NB4 (cell line): Measurements from ENCODE around the gene PLA2G2C.
"Not testable (repeated sequence)": the region's sequence is repeated elsewhere in the genome, so short reads cannot be mapped to it uniquely, and the experiment has no call there.

Experiments used
- DNase-seq: peaks from one replicate; pipeline ENCODE4 v3.0.0; 2010; ENCODE audit warnings: low read depth
- H3K4me3 ChIP-seq: one replicate; pipeline ENCODE4 v1.5.1; 2011; ENCODE audit warnings: mild to moderate bottlenecking, low read depth, low read length, moderate library complexity
- MYC ChIP-seq: IDR thresholded peaks from 2 replicates; pipeline ENCODE4 v1.6.1; 2011; ENCODE audit warnings: low read depth, low read length
- POLR2A ChIP-seq: IDR thresholded peaks from 2 replicates; pipeline ENCODE4 v1.6.1; 2011; ENCODE audit warnings: mild to moderate bottlenecking; ENCODE audit not compliant: insufficient read length; ENCODE audit errors: extremely low read depth
- TF ChIP-seq, protein P1 (sequence below): IDR thresholded peaks from 2 replicates; pipeline ENCODE4 v1.6.1; 2011; ENCODE audit warnings: low read depth, low read length
- TF ChIP-seq, protein P2 (sequence below): IDR thresholded peaks from one replicate; pipeline ENCODE4 v1.5.1; 2012; ENCODE audit warnings: low read depth, low read length

PLA2G2C gene, protein sequence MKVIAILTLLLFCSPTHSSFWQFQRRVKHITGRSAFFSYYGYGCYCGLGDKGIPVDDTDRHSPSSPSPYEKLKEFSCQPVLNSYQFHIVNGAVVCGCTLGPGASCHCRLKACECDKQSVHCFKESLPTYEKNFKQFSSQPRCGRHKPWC

GRCh38 chr1:20185834-20186782 lies at the start of gene PLA2G2C, which contains the start of gene UBXN10:
TSS of gene PLA2G2C (minus strand) at chr1:20186518. CDS start at chr1:20177363, 9,155 bp downstream.
TSS of gene UBXN10 (plus strand) at chr1:20186096. CDS start at chr1:20190562, 4,466 bp downstream.
- no peak for TF ChIP-seq MYC
- no peak for TF ChIP-seq POLR2A
- TF ChIP-seq, protein P1, sequence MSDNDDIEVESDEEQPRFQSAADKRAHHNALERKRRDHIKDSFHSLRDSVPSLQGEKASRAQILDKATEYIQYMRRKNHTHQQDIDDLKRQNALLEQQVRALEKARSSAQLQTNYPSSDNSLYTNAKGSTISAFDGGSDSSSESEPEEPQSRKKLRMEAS = no peak
- no peak within 1 kb of the TSS for H3K4me3 ChIP-seq

GRCh38 chr1:20234788-20235535 lies 48.6 kb upstream of the PLA2G2C start:
- H3K4me3 ChIP-seq = no peak overlapping the region
- no peak for DNase-seq
- TF ChIP-seq, protein P2, sequence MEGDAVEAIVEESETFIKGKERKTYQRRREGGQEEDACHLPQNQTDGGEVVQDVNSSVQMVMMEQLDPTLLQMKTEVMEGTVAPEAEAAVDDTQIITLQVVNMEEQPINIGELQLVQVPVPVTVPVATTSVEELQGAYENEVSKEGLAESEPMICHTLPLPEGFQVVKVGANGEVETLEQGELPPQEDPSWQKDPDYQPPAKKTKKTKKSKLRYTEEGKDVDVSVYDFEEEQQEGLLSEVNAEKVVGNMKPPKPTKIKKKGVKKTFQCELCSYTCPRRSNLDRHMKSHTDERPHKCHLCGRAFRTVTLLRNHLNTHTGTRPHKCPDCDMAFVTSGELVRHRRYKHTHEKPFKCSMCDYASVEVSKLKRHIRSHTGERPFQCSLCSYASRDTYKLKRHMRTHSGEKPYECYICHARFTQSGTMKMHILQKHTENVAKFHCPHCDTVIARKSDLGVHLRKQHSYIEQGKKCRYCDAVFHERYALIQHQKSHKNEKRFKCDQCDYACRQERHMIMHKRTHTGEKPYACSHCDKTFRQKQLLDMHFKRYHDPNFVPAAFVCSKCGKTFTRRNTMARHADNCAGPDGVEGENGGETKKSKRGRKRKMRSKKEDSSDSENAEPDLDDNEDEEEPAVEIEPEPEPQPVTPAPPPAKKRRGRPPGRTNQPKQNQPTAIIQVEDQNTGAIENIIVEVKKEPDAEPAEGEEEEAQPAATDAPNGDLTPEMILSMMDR = no peak
- TF ChIP-seq POLR2A = no peak
- no peak for TF ChIP-seq MYC
- TF ChIP-seq, protein P1 = no peak

More at GRCh38 chr1:20185834-20186782, at the start of gene PLA2G2C, which contains the start of gene UBXN10:
- peak; percentile 52 for DNase-seq

- no peak overlapping the region for H3K4me3 ChIP-seq
- TF ChIP-seq, protein P2 = no peak
- TF ChIP-seq POLR2A (no peak), MYC (no peak)
- TF ChIP-seq, protein P1 = no peak
- DNase-seq = no peak
These were observed 47.5 kb upstream of the PLA2G2C start for GRCh38 chr1:20233866-20234265.

DNA sequence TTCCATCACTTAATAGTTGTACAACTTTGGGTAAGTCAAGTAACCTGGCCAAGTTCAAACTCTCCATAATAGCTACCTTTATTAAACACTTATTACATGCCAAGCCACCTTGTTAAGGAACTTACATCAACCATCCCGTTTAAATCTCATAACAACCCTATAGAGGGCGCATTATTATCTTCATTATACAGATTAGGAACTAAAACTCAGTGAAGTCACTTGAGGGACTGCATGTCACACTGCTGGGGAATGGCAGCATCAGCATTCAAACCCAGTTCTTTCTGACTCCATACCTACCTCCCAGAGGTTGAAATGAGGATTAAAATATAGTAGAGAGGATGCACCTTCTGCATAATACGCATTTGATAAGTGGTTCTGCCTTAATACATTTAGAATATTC lies 47.1 kb upstream of the PLA2G2C start:
- DNase-seq = peak; percentile 43
- no peak for TF ChIP-seq POLR2A
- TF ChIP-seq, protein P2 = peak; percentile 23
- H3K4me3 ChIP-seq = no peak overlapping the region

- DNase-seq, H3K4me3 ChIP-seq: not testable (repeated sequence)
These were observed 46.2 kb upstream of the PLA2G2C start for GRCh38 chr1:20232564-20232963.

DNA sequence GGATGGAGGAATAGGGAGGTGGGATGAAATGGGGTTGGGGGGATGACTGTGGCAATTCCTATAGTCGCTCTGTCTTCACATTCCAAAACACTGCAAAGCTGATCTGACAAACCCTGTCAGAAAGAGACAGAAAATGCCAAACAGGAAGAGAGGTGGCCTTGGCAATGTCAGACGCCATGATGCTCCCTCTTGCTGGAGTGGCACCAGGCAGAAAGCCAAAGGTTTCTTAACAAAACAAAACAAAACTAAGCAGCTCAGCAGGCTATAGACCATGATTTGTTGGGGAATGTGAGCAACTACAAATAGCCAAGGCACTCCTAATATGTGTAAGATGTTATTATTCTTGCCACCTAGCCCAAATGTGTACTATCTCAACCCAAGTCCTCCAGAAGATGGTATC lies 42.9 kb upstream of the PLA2G2C start:
- no peak for DNase-seq
- no peak overlapping the region for H3K4me3 ChIP-seq
- no peak for TF ChIP-seq POLR2A
- TF ChIP-seq, protein P2 = no peak
- TF ChIP-seq, protein P1 = no peak
